Panc1 (cell line): ENCODE results near the gene PLEKHG4B.

Experiments
- CTCF ChIP-seq: fragments of 450-650 bp; IDR thresholded peaks from 2 replicates; pipeline ENCODE4 v1.5.1; 2017; ENCODE audit warnings: mild to moderate bottlenecking
- TF ChIP-seq, protein P1 (sequence below), 2 experiments: IDR thresholded peaks; 2 replicates each; pipeline ENCODE4 v1.6.1; 2011 to 2012; ENCODE audit warnings: low read depth in 2 of 2, control low read depth in 1 of 2, low read length in 1 of 2, mild to moderate bottlenecking in 1 of 2, moderate library complexity in 1 of 2; ENCODE audit not compliant: insufficient read depth in 1 of 2

DNA sequence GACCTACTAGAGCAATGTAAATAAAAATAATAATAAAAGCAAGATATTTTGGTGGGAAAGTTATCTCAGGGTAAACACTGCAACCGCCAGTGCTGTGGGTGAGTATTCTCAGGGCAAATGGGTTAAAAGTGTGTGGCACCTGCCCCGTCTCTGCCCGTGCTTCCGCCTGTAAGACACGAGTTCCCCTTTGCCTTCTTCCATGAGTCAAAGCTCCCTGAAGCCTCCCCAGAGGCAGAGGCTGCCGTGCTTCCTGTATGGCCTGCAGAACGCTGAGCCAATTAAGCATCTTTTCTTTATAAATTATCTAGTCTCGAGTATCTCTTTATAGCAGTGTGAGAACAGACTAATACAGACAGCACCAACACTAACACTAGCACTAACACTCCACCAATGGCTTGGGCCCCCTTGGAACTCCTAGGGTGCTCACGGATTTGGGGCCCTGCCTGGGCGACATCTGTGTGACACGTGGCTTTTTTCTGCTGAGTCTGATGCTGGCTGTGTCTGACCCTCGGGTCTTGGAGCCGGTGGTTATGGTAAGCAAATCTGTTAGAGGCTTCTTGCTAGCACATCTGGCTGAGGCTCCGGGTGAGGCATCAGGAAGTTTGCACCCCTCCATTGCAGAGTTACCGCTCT, 10.6 kb downstream of the PLEKHG4B start:
- TF ChIP-seq, protein P1, sequence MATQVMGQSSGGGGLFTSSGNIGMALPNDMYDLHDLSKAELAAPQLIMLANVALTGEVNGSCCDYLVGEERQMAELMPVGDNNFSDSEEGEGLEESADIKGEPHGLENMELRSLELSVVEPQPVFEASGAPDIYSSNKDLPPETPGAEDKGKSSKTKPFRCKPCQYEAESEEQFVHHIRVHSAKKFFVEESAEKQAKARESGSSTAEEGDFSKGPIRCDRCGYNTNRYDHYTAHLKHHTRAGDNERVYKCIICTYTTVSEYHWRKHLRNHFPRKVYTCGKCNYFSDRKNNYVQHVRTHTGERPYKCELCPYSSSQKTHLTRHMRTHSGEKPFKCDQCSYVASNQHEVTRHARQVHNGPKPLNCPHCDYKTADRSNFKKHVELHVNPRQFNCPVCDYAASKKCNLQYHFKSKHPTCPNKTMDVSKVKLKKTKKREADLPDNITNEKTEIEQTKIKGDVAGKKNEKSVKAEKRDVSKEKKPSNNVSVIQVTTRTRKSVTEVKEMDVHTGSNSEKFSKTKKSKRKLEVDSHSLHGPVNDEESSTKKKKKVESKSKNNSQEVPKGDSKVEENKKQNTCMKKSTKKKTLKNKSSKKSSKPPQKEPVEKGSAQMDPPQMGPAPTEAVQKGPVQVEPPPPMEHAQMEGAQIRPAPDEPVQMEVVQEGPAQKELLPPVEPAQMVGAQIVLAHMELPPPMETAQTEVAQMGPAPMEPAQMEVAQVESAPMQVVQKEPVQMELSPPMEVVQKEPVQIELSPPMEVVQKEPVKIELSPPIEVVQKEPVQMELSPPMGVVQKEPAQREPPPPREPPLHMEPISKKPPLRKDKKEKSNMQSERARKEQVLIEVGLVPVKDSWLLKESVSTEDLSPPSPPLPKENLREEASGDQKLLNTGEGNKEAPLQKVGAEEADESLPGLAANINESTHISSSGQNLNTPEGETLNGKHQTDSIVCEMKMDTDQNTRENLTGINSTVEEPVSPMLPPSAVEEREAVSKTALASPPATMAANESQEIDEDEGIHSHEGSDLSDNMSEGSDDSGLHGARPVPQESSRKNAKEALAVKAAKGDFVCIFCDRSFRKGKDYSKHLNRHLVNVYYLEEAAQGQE (IDR thresholded peaks at IDR 0.05; ENCODE audit: insufficient read depth in 1 of 2, low read depth in 2 of 2, low read length in 1 of 2) = no peak
- TF ChIP-seq CTCF = no peak
